CD4-positive, alpha-beta T cell treated with Interleukin-4 for 4 hours (primary cell): ENCODE measurements around the gene JAKMIP2.
"Not testable (repeated sequence)": the region's sequence is repeated elsewhere in the genome, so short reads cannot be mapped to it uniquely, and the experiment has no call there.

ENCODE experiments used
- DNase-seq: peaks from one replicate; pipeline ENCODE4 v3.0.0-alpha.2; 2020

Gene JAKMIP2

DNA sequence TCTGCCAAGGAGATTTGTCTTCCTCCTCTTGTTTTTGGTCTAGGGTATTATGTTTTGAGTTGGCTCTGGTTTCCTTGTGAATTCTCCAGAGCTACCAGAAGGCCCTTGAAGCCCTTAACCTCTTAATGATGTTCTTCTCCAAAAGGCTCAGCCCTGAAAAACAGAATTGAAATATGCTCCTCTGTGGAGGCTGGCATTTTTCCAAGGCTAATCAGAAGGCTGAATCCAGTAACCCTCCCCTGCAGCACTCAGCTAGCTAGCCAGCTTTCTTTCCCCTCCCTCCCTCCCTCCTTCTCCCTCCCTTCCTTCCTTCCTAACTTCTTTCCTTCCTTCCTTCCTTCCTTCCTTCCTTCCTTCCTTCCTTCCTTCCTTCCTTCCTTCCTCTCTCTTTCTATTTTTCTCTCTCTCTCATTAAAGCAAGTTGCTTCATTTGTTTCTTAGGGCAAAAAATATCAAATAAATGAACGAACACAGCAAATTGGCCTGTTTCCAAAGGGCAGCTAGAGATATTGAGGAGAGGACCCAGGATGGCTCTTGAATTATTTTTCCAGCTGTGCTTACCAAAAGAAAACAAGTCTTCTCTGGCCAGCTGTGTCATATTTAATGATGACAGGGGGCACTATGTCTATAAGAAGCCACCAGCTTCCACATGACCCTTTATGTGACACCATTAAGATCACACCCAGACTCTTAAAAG lies 38.7 kb downstream of the JAKMIP2 start:
- no peak for DNase-seq

DNA sequence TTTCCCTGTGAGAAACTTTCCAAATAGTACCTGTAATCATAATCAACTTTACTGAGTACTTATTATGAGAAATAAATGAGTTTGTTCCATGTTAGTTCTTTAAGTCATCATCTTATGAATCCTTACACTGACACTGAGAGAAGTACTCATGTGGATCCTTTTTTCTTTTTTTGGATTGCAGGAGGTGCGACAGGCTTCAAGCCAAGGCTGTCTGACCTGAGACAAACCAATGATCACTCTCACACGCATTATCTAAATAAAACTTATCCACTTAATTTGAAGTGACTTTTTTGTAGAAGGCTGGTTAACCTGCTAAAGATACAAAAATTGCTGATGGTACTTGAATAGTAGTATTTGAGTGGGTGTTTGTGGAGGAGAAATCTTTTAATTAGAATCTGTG lies 39.5 kb downstream of the JAKMIP2 start:
- DNase-seq = no peak

DNA sequence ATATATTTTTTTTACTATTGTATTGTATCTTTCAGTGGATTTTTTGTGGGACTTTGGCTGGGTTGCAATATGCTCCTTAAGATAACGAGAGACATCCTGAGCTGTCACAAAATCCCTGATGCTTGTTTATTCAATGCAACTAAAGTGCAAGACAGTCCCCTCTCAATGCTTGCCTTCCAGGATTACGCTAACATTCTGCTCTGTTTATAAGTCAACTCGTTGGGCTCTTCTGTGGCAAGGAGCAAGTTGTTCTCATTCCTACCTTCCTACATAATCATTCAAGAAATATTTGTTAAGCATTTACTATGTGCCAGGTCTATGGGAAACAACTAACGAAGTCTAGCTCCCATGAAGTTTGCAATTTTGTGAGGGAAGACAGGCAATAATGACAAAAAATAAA lies 40.4 kb downstream of the JAKMIP2 start:
- no peak for DNase-seq

DNA sequence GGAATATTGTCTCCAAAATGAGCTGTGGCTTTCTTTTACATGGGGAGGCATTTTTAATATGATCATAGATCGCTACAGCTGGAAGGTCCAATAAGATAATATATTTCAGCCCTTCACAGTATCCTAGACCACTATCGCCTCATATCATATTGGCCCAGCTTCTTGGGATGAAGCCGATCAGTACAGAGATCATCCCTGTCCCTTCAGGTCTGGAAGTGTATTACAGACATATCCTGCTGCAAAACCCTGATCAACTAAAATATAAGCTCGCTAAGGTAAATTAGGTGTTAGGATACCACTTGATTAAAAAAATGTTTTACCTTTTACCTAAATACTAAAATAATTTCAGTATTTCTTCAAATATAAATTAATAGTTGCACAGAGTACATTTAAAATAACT lies 41.7 kb downstream of the JAKMIP2 start:
- no peak for DNase-seq

DNA sequence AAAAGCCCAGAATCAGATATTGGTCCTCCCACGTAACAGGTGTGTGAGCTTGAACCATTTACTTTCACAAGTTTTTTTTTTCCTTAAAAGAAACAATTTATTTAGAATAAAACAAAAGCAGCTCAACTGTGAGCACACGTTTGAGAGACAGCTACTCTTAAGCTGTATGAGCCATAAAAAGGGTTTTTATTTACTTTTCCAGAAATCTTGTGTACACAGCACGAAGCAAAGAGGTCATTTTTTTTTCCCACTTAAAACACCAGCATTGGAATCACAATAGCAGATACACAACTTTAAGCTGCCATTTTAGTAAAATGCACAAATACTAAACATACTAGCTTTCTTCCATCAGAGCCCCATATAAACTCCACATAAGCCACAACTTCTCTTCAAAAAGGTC lies 44.6 kb downstream of the JAKMIP2 start:
- DNase-seq = no peak

DNA sequence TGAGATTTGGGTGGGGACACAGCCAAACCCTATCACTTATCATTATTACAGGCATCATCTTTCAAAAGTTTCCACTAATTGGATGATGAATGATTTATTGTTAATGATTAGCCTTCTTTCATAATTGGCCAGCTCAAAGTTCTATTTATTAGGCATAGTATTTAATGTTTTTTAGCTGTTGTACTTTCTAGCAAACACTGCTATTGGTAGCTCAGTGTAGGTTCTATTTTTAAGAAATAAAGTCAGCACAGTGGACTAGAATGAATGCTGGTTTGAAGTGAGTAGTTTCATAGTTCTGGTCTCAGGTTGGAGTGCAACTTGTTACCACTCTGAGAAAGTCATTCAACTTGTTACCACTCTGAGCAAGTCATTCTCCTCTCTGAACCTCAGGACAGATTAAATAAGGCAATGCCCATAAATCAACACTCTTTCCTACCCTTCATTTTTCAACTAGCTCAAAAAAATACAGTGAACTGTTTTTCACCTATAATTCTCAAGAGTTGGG lies 46.9 kb downstream of the JAKMIP2 start:
- no peak for DNase-seq

DNA sequence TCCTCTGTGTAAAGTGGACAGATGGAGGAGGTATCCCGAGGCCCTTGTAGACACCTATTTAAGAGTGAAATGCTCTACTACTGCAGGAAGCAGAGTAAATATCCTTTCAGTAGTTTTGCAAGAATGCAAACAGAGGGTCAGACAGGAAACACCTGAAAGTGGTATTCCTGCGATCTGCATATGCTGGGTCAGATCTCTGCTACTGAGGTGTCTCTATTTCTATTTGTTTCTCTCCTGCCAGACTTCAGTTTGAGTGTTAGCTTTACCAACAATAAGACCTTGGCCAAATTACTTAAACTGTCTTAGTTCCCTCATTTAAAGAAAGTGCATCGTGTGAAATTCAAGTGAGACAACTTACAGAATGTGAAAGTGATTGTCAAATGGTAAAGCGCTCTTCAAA lies 47.6 kb downstream of the JAKMIP2 start:
- no peak for DNase-seq

DNA sequence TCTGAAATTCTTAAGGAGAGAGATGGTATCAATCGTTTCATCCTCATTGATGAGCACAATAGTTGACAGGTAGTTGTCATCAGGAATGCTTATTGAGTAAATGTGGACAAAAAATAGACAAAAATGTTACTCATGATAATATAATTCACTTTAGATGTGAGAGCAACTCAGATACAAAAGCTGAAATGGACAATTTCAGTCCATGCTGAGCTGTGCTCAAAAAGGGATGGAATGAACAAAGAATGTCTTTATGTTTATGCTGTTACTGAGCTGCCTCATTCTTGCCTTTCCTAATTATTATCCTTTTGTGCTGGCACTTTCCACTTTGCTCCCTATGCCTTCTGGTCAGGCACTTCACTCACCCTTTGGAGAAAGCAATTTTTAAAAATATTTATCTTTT lies 49.5 kb downstream of the JAKMIP2 start:
- DNase-seq = no peak

DNA sequence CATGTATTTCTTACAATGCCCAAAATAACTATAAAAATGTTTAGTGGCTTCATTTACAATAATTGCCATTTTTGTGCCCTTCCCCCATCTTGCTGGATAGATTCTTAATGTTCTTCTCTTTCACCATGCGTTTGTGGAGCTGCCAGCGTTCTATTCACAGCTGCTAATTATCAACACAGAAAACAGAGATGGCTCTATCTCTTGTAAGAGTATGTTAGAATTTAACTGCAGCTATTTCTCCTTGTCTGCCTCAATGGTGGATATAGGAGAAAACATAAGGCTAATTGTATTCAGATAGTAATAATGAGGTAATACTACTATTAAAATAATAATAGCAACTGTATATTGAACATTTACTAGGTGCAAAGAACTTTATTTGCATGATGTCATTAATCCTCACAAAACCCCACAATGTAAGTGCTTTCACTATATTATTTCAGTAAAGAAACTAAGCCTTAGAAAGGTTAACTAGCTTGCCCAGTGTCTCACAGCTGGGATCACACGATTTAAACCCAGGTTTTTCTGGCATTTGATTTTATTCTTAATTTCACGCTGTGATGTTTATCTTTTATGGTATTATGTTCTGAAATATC lies 50.1 kb downstream of the JAKMIP2 start:
- no peak for DNase-seq

DNA sequence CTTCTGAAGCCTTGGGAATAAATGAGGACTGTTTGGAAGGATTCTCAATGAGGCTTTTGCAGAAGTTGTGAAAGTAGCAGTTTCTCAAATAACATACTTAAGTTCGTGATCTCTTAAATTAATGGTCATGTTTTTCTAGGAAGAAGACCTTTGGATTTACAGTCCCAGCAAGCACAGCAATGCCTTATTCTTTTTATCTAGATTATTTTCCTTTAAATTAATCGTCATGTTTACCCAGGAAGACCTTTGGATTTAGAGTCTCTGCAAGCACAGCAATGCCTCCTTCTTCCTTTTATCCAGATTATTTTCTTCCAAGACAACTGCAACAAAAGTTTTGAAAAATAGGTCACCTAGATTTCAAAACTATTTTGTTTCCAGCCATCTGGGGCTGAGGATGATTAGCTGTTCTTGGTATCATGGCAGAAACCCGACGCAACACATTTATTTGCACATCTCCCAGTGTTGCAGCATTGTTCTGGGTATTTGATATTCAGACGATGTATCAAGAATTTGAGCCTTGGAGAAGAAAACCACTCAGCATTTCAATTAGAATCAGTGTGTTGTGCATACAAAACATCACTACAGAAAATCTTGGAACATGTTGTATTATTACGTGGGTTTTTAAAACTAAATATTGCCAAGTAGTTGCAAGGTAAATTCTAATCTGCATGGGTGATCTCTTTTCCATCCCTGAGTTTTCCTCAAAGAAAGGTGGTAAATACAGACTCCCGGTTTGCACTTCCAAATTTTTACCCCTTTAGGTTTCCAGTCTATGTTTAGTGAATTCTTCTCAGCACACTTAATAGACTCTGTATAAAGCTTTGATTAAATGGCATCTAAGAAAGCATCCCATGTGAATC lies 50.9 kb downstream of the JAKMIP2 start:
- DNase-seq = no peak

DNA sequence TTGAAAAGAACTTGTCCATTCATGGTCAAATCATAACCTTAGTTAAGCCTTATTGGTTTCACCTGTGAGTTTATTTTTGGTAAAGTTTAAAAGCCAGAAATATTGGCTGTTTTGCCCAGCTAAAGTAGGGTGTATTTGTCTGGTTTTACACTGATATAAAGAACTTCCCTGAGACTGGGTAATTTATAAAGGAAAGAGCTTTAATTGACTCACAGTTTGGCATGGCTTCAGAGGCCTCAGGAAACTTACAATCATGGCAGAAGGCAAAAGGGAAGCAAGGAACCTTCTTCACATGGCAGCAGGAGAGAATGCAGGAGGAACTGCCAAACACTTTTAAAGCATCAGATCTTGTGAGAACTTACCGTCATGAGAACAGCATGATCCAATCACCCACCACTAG lies 55.3 kb downstream of the JAKMIP2 start:
- no peak for DNase-seq

DNA sequence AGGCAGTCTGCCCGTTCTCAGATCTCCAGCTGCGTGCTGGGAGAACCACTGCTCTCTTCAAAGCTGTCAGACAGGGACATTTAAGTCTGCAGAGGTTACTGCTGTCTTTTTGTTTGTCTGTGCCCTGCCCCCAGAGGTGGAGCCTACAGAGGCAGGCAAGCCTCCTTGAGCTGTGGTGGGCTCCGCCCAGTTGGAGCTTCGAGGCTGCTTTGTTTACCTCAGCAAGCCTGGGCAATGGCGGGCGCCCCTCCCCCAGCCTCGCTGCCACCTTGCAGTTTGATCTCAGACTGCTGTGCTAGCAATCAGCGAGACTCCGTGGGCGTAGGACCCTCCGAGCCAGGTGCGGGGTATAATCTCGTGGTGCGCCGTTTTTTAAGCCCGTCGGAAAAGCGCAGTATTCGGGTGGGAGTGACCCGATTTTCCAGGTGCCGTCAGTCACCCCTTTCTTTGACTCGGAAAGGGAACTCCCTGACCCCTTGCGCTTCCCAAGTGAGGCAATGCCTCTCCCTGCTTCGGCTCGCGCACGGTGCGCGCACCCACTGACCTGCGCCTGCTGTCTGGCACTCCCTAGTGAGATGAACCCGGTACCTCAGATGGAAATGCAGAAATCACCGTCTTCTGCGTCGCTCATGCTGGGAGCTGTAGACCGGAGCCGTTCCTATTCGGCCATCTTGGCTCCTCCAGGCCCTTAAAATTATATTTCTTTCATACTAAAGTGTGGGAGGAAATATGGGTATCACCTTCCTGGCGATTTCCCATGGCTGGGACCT lies 61.2 kb downstream of the JAKMIP2 start:
- not testable (repeated sequence) for DNase-seq

DNA sequence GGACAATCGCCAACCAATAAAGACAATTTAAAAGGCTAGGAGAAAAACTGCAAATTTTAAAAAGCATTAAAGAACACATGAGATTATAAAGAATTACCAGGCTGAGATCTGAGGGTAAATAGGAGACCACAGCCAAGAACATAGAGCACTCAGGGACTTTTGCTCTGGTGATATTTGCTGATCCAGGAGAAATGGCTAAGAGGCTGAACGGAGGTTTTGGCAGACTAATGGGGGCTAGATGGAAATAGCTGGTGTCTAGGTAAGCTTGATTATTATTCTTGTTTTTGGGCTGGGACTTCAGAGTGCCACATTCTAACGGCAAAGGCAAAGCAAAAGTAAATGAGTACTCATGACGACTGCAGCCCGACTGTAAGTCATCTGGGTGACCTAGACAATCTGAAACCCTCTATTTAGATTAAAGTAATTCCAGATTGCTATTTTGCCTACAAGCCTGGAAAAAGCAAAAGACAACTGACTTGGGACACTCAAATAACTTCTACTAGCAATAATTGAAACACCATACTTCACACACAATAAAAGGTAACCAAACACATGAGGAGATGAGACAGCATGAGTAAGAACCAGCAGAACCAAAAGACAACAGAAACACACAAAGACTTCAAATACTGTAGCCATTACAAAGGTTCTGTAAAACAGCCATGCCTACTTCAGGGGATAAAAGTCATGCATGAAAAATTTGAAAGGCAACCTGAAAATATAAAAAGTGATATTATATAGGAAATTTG lies 68.8 kb downstream of the JAKMIP2 start:
- DNase-seq = no peak

DNA sequence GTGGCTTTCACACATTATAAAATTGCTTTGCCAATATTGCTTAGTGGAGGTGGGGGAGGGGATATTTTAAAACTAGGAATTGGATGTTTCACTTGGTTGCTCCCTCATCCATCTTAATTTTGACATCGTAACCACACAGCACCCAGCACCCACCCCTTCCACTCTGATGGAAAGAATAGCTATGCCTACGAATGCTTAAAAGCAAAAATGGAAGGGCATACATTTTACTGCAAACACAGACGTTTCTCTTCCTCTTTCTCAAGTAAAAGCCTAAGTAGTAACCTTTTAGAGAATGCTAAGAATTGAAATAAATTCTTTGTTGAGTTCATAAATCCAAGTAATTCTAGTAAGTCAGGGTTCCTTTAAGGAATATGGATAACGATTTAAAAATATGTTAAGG lies 69.9 kb downstream of the JAKMIP2 start:
- no peak for DNase-seq

DNA sequence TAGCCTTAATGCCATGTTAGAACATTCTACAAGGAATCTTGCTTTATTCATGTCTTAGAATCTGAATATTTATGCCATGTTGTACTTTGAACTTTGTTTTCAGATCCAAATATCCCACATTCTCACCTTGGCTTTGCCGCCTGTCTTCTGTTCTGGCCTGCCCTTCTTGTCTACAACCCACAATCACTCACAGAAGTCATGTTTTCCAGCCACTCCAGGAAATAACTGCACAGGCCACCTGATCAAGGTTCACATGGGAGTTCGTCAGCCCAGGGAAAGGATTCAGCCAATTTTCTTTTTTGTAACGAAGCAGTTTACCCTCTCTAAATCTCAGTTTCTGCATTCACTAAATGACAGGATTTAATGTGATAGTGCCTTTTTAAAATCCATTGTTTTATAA lies 70.5 kb downstream of the JAKMIP2 start:
- DNase-seq = no peak

DNA sequence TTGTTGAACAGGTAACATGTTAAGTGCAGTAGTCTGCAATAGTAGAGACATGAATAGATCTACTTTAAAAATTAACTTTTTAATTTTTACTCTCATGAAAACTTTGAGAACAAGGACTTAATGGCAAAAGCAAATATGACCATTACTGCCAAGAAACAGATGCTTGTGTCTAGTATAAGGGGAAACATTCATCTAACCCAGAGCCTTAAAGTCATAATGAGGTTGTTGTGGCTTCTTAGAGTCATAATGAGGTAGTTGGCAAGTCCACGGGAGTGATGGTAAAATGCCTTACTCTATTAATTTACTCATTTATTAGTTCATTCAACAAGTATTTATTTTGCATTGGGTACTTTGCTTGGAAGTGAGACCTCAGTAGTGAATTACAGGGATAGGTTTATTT lies 71.5 kb downstream of the JAKMIP2 start:
- DNase-seq = no peak

DNA sequence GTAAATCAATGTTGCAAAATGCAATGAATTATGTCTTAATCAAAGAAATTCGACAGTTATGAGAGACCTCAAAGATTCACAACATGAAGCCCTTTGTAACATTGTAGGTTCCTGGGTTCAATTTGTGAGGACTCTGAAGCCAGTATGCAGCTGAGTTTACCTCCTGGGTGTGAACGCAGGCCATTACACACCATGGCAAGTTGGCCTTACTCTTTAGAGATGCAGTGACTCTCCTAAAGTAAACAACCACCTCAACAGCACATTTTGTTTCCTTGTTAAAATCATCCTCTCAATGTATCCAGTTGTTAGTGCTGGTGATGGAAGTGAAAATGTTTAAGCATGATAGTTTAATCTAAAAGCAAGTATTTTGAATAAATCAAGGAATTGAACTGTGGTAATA lies 73.8 kb downstream of the JAKMIP2 start:
- no peak for DNase-seq

DNA sequence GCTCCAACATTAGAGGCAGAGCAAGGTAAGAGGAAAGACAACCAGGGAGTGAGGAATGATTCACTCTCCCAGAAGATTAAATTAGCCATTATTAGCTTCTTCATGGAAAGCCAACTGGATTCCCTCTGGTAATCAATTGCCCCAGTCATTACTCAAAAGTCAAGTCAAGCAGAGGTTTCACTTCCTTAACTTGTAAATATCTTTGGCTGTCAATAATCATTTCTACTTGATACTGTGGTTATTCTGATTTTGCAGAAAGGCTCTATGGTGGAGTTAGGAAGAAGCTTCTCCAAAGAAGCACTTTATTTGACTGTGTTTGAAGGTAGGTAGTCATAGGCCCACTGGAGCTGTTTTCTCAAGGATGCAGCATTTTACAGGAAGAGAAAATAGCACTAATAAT lies 78.0 kb downstream of the JAKMIP2 start:
- no peak for DNase-seq

DNA sequence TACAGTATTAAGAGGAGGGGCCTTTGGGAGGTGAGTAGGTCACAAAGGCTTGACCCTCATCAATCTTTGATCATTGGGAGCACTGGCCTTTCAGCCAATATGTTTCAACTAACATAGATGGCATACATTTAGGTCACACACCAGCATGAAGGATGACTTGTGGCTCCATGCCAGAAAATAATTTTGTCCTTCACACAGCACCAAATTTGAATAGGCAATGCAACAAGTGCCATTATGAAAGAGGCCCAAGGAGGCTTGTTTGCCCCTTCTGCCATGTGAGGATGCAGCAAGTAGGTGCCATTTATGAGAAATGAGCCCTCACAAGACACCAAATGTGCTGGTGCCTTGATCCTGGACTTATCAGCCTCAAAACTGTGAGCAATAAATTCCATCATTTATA lies 81.1 kb downstream of the JAKMIP2 start:
- no peak for DNase-seq

DNA sequence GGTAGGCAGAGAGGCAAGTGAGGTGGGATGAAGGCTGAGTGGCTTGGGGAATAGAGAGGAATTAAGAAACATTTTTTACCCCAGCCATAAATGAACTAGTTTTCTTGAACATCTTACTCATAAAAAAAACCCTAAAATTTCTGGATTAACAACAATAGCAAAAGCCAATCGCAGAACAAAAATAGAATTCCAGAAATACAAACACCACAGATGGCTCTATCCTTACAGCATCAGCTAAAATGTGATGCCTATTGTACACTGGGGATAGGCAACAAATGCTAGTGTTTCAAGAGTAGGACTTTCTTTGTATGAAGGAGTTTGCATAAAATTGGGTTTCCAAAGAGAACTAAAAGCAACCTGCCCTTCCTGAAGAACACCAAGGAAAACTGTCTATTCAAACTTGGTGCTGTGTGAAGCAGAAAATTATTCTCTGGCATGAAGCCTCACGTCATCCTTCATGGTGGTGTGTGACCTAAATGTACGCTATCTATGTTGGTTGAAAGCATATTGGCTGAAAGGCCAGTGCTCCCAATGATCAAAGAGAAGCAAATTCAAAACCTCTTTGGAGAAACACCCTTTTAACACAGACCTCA lies 82.9 kb downstream of the JAKMIP2 start:
- DNase-seq = no peak

DNA sequence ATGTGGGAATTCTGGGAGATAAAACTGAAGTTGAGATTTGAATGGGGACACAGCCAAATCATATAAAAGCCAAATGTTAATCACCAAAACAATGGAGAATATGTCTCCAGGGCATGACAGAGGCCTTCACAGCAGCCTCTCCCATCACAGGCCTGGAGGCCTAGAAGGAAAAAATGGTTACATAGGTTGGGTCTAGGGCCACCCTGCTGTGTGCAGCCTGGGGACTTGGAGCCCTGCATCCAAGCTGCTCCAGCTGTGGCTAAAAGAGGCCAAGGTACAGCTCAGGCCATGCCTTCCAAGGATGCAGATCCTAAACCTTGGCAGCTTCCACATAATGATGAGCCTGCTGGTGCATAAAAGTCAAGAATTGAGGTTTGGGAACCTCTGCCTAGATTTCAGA lies 85.1 kb downstream of the JAKMIP2 start:
- no peak for DNase-seq

DNA sequence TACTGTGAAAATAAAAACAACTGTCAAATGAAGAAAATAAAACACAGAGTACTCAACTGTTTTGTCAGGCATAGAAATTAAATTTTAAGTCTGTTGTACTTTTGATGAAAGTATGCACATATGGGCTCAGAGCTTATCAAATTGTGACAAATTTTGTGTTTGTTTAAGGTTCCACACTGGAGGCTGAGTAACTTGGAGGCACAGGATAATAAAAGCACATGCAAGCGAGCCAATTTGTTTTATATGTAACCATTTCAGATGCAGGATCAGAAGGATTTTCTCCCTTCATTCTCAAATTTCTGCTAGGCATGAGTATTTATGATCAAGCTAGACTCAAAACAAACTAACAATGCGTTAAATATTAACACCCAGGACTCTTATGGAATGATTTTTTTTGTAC lies 87.8 kb downstream of the JAKMIP2 start:
- no peak for DNase-seq
